GM21423 (cell line): ENCODE results near the gene PDIK1L.

Source experiments
- ATAC-seq: cut with Tn5 transposase; IDR thresholded peaks from one replicate; pipeline ENCODE4 v1.9.1; 2021; ENCODE audit warnings: mild to moderate bottlenecking, moderate library complexity; ENCODE audit not compliant: unreplicated experiment

Gene PDIK1L

DNA sequence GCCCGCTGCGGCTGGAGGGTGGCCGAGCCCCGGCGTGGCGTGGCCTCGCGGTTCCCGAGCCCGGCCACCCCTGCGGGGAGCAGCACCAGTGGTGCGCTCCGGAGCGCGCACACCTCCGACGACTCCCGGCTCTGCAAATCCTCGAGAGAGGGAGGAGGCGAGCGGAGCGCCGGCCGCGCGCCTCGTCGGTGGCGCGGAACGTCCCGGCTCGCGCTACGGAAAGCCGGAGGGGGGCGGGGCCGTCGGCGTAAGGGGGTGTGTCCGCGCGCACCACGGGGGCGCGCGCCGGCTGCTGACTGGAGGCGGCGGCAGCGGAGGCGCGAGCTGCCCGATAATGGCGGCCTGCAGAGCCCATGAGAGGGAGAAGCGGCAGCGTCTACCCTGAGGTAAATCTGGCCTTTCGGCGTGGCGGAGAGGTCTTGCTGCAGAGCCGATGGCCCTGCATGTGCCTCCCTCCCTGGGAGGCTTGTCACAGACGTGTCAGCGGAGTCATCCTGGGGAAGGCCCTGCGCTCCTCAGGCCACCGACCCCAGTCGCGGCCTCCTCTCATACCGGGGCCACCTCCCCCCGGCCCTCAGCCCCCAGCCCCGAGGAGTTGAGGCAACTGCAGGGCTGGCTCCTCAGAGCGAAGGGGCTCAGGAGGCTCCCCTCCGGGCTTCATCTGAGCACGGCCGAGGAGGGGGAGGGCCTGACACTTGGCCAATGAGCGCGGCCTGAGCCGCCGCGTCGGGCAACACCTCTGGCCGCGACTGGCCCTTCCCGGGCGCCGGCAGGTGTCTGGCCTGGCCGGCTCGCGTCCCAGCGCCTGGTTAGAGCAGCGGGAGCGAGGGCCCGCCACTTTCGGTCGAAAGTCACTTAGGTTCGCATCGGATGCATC lies at the start of gene PDIK1L:
Gene PDIK1L, plus strand, starts transcription at position 295 of the 877 bp plus-strand sequence. CDS start 2,485 bp downstream, outside the sequence.
- ATAC-seq, result peak; percentile 68

DNA sequence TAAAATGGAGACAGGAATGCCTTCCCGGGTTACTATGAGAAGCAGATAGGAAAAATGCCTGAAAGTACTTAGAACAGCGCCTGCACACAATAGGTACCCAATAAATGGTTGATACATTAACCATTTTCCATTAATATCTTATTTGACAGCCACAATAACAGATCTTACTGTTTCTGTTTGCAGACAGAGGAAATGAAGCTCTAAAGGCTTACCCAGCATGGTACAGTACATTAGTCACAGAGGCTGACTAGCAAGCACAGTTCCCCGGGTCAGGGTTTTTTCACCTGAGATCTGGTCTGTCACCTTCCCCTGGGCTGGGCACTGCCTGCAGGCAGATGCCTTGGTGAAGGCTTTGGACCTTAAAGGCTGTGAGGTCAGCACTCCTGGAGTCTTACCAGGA lies 47.1 kb upstream of the PDIK1L start:
- no peak for ATAC-seq

DNA sequence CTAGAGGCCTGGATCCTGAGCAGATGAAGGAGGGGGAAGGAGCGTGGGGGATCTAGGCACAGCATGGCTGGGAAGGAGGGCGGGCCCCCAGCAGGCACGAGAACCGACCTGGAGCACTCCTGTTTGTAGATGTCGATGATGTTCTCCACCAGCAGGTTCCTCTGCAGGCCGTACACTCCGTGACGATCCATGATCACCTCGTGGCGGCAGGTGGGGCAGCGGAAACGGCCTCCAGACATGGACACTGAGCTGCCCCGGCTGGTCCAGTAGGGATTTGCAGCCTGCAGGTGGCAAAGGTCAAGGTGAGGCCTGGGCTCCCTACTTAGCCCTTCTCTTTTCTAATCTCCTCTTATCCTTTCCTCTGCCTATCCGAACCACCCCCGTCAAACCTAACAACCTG lies 45.5 kb upstream of the PDIK1L start:
- ATAC-seq, result no peak

DNA sequence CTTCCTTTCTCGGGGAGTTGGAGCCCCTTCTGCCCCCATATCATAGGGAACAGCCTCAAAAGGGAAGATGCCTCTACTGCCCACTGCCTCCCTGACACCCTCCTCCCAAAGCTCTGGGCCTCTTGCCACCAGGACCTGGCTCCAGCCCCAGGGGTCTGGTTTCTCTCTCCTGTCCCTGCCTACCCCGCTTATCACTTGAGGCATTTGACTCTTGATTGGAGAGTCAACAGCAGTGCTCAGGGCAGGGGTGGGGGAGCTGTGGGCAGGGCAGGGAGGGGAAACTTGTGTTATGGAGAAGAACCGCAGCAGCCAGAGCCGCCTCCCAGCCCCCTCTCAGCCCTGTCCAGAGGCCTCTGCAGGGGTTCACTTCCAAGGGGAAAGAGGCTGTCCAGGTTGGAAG lies 44.8 kb upstream of the PDIK1L start:
- ATAC-seq, result no peak

DNA sequence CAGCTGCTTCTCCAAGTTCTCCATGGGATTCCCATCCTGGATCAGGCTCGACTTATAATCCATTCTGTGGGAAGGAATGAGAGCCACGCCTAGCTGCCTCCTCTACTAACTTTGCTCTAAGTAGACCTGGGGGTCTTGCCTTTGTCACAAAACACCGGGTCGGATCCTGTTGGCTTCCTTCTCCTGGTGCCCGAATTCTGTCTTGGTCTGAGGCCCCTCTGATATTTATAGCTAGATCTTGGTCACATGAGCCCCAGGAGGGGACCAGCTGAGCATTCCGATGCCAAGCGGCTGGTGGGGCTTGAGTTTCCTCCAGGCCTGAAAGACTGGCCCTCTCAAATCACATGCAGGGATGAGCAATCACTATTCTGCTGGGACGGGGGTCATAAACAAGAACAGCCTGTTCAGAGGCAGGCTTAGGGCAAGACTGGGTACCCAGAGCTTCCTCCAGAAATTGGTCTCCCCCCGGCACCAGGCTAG lies 44.2 kb upstream of the PDIK1L start, which contains the start of gene TRIM63:
Gene TRIM63, minus strand, starts transcription at position 199 of the 480 bp plus-strand sequence. Its CDS starts 136 bp downstream, at position 63.
- no peak for ATAC-seq

DNA sequence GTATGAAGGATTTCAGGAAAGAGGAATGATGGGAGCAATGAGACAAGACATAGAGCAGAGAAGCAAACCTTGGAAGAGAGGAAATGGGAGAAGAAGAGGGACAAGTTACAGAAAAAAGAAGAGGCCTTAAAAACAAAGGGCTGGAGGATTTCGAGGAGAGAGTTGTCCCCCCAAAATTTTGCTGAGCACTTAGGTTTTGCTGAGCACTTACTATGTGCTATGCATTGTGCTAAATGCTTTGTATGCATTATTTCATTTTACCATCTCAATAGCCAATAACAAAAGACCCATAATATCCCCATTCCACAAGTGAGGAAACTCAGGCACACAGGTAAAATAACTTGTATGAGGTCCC lies 41.7 kb upstream of the PDIK1L start:
- ATAC-seq, result no peak

DNA sequence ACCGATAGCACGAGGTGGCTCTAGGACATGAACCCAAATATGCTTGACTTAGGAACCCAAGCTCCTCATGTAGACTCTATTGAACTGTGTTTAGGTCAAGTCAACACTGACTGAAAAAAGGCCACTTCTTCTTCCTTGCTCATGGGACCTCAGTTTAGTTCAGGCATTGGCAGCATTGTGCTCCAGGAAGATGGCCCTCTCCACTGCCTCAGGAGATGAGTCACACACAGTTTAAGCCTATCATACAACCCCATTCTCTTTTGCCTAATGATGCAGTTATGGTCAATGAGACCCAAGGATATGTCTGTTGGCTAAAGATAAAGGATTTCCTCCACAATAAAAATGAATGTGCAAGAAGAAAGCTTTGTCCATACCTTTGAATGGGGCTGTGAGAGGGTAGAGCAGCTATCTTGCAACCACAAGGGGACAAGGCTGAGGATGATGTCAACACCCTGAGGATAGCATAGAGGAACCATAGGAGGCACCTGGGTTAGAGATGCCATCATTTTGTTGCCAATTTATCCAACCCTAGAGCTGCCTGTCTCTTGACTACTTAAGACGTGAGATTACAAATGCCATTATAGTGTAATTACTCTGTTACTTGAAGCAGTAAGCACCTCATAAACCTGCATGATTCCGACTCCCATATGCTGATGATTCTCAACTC lies 41.2 kb upstream of the PDIK1L start:
- no peak for ATAC-seq

DNA sequence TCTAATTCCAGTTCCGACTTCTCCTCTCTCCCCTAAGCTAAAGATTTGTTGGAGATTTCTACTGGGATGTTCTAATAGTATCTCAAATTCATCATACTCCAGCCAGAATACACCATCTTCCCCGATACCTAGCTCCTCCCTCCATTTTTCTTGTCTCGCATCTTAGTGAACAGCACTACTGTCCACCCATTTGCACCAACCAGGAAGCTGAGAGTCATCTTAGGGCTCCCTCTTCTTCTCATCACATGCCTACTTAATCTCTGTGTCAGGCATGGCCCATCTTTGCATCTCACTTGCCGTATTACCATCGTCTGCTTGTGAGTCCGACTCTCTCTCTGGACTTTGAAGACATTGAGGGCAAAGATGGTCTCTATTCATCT lies 40.7 kb upstream of the PDIK1L start:
- no peak for ATAC-seq

DNA sequence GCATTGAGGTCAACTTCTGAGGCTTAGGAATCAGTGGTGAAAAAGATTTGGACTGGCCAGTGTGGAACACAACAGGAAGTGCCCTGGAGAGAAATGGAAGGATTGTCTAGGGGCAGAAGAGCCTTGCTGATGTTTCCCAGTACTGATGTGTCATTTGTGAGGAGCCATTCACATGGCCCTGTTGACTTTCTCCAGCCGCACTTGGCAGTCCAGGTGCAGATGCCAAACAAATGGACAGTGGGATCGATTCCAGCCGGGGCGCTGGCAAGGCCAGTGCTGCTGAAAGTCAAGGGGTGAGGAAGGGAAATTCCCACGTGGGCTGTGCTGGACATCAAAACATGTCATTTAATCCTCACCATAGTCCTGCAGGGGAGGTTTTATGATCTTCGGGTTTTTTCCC lies 39.3 kb upstream of the PDIK1L start:
- no peak for ATAC-seq

DNA sequence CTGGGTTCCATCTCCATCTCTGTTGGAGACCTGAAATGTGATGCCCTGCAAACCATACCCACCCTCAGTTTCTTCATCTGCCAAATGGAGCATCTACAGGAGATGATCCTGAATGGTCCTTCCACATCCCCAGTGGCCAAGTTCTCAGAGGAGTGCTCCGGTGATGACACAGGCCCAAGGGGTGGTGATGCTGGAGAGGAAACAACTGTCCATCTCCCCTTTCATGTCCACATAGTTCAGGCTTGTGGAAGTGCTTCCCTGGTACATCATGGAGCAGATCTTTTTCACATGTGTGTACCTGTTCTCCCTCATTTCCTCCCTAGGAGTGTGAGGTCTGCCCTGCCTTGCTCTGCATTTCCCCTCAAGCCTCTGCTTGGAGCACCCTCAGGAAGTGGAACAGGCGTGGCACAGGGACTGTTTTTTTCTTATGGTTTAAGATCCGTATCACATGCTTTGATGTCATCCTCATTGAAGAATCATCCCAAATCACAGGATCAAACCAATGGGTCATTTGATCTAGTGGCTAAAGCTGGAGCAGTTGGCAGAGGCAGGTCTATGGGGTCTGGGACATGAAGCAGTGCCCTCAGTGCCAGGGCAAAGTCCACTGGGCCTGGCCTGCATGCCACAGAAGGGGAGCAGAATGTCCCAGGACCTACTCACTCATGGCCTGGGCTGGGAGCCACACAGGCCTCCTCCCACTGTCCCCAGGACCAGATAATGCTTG lies 36.0 kb upstream of the PDIK1L start:
- ATAC-seq, result no peak

DNA sequence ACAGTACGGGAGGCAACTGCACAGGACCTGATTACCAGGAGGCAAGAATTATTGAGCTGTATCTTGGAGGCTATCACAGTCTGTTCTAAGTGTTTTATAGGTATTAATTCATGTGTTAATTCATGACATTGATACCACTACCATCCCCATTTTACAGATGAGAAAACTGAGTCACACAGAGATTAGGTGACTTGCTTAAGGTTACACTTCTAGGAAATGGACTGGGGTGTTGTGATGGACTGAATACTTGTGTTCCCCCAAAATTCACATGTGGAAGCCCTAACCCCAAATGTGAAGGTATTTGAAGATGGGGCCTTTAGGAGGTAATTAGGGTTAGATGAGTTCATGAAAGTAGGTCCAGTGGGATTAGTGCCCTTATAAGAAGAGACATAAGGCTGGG lies 34.1 kb upstream of the PDIK1L start:
- no peak for ATAC-seq

DNA sequence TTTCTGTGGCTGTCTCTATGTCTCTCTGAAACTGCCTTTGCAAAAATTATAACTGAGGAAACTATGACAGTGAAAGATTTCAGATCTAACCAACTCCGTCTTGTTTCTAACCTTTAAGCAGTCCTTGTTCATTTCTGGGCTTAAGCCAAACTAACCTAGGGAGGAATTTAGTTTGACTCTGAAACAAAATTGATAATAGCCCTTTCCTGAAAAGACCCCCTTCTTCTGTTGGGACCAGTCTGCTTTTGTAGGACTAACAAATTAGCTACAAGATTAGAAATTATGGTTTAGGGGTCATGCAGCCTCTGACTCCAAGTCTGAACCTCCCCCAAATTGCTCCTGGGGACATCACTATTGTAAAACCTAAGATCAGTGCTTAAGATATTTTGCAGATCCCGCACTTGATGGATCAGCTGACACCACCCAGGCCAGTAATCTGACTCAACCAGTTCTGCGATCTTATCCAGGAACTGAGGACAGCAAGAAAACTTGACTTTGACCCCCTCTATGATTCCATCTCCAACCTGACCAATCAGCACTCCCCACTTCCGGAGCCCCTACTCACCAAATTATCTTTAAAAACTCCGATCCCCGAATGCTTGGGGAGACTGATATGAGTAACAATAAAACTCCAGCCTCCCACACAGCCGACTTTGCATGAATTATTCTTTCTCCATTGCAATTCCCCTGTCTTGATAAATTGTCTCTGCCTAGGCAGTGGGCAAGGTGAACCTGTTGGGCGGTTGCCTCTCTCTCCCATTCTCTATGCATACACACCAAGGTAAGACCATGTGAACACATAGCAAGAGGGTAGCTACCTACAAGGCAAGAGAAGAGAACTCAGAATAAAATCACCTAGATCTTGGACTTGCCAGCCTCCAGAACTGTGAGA lies 33.1 kb upstream of the PDIK1L start:
- no peak for ATAC-seq

DNA sequence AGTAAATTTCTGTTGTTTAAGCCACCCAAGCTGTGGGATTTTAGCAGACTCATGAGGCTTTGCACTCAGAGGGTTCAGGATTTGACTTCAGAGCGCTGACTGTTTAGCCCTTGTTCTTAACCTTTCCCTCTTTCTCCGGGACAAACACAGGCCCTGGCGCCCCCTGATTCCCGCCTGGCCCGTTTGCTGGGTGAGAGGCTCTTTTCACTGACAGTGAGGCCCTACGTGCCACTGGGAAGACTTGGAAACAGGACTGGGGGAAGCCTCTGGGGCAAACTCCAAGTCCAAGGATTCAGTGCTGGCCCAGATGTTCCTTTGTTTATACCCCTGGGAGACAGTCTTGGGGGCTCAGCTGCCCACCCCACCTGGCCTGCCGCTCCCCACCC lies 32.5 kb upstream of the PDIK1L start:
- no peak for ATAC-seq

DNA sequence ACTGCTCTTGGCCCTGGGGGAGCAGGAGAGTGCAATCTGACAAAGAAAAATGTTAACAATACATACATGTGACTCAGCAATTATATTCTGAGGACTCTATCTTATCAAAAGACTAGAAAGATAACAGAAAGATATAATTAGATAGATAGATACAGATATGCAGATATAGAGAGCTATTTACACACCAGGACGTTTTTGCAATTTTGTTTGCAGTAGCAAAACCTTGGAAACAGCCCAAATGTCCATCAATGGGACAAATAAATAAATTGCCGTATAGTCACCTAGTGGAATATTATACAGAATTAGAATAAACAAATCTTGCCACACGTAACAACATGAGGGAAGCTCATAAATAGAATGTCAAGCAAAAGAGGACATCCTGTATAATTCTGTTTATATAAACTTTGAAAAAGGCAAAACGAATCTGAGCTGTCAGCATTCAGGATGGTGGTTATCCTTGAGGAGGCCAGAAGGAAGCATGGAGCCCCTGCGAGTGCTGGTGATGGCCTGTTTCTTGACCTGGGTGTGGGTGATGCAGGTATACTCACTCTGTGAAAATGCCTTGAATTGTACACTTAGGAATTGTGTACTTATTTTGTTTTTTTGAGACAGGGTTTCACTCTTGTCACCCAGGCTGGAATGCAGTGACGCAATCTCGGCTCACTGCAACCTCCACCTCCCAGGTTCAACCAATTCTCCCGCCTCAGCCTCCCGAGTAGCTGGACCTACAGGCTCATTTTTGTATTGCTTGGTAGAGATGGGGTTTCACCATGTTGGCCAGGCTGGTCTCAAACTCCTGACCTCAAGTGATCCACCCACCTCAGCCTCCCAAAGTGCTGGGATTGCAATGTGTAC lies 31.4 kb upstream of the PDIK1L start:
- no peak for ATAC-seq

DNA sequence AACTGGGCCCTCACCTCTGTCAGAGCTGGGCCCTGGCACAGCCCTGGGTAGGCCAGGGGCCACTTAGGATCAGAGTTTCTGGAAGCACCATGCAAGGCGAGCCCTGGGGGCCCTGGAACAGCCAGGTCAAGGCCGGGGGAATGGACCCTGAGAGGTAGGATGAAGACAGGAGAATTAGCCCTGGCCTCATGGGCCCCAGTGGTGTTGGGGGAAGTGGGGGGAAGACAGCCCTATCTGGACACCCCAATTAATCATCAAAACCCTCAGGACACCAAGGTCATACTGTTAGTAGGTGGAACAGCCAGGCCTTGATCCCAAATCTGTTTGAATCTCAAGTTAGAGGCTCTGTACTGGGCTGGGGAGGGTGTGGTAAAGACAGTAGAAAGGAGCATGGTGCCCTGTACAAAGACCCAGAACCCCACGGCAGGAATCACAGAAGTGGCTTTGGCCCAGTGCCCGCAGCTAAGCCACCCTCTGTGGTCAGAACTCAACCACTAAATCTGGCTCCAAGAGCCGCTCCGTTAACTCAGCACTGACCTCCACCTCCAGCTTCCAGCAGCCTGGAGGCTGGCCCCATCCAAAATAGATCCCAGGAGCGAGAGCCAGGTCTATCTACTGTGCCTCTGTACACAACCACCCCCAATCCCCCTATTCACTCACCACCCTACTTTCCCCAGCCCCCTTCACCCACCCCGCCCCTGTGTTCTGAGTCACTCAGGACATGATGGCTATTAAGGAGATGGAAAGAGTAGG lies 30.2 kb upstream of the PDIK1L start:
- no peak for ATAC-seq

DNA sequence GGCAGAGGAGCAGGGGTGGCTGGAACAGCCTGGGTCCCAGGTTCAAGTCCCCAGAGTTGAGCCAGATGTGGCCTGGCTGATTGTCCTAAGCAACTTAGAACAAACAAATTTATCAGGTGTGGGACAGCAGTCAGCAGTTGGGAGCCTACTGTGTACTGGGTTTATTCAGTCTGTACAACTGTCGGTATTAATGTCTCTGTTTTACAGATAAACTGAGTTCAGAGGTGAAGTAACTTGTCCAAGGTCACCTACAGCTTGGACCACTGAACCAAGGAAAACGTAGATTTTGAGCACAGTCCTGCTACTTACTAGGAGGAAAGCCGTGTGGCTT lies 29.6 kb upstream of the PDIK1L start:
- no peak for ATAC-seq

DNA sequence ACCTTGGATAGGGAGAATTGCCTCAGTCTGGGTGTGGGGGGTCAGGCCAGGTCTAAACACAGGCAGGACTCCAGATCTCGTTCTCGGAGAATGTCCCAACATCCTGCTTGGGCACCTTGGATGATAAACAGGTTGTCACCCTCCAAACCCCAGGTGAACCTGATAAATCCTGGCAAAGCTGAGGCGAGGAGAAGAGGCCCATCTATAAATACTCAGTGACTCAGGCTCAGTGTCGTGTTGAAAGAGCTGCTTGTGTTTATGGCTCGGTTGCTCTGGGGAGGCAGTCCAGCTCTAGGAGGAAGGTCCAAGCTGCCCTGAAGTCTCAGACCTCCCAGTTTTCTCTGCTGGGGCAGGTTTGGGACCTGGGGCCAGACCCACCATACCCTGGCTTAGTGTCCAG lies 28.4 kb upstream of the PDIK1L start:
- no peak for ATAC-seq

DNA sequence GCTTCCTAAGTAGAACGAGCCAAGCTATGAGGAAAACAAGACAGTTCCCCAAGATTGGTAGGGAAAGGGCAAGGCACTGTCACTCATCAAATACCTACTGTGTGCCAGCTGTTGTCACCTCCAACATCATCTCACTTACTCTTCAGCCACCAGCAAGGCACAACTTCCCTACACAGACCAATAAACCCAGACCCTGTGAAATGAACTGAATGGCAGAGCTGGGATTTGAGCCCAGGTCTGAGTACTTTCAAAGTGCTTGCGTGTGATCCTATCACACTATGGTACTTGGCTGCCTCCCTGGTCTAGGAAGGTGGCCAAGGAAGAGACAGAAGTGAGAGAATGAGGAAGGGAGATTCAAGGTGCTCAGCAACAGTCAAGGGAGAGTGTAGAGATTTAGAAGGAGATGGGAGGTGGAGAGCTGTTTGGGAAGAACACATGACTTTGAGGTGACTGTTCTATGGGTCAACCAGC lies 27.5 kb upstream of the PDIK1L start:
- no peak for ATAC-seq

DNA sequence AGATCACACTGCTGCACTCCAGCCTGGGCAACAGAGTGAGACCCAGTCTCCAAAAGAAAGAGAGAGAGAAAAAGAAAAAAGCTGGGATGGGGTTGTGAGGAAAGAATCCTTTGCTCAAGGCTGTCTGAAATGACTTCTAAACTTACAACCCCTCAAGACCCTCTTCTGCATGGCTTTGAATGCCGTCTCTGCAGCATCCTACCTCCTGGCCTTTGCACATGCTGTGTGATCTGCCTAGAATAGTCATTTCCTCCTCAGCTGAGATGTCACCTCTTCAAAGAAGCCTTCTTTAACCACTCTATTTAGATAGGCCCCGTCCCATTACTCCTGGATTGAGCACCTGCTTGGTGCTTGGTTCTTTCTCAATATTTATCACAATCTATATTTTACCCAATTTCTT lies 26.8 kb upstream of the PDIK1L start:
- no peak for ATAC-seq
